ENCODE measurements around the gene MERTK. TPM values are rescaled to one million over a fixed set of nuclear protein-coding genes. Genes with fewer than 3 reads are reported as not detected.
A peak's percentile ranks its signal among the peaks of the same experiment; 100 is the strongest.

MERTK gene
- total and polyA plus RNA-seq, 2 of the 13 experiments (the other 11 are each of a cell fraction or from before 2014, with no cell fraction given) = 37.3 to 44.7 TPM

DNA sequence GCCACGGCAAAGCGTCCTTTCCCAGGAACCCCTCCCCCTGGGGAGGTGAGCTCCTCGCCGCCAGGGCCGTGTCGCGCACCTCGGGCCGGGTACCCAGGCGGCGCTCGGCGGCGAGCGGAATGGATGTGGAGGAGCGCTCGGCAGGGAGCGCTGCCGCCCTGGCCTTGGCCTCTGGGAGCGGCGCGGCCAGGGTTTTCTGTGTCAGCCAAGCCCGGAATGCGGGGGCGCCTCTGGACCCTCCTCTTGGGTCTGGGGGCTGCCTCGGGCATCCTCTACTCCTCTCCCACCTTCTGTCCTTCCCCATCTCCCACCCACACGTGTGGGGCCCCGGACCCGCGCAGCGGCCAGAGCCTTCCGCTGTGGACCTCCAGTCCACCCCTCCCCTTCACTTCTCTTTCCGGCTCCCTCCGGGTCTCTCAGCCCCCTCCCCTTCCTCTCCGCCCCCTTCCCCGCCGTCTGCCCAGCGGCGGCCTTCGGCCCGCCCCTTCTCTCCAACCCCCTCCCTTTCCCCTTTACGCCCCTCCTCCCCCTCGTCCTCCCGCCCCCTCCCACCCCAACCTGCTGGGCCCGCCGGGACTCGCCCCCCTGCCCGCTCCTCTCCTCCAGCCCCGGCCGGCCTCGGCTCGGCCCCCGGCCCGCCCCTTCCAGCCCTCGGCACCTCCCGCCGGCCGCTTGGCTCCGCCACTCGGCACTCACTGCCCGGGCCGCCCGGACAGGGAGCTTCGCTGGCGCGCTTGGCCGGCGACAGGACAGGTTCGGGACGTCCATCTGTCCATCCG lies at the start of gene MERTK (continued):
- TF ChIP-seq, protein P1, sequence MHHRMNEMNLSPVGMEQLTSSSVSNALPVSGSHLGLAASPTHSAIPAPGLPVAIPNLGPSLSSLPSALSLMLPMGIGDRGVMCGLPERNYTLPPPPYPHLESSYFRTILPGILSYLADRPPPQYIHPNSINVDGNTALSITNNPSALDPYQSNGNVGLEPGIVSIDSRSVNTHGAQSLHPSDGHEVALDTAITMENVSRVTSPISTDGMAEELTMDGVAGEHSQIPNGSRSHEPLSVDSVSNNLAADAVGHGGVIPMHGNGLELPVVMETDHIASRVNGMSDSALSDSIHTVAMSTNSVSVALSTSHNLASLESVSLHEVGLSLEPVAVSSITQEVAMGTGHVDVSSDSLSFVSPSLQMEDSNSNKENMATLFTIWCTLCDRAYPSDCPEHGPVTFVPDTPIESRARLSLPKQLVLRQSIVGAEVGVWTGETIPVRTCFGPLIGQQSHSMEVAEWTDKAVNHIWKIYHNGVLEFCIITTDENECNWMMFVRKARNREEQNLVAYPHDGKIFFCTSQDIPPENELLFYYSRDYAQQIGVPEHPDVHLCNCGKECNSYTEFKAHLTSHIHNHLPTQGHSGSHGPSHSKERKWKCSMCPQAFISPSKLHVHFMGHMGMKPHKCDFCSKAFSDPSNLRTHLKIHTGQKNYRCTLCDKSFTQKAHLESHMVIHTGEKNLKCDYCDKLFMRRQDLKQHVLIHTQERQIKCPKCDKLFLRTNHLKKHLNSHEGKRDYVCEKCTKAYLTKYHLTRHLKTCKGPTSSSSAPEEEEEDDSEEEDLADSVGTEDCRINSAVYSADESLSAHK (CRISPR knock-in tag; IDR thresholded peaks at IDR 0.05; ENCODE audit: borderline replicate concordance) = peak; percentile 76; the same call in 1 of the 2 replicates
- TF ChIP-seq ZNF841 (CRISPR knock-in tag; IDR thresholded peaks at IDR 0.05; ENCODE audit: borderline replicate concordance) = no peak; the same call in 1 of the 2 replicates
- TF ChIP-seq, protein P2, sequence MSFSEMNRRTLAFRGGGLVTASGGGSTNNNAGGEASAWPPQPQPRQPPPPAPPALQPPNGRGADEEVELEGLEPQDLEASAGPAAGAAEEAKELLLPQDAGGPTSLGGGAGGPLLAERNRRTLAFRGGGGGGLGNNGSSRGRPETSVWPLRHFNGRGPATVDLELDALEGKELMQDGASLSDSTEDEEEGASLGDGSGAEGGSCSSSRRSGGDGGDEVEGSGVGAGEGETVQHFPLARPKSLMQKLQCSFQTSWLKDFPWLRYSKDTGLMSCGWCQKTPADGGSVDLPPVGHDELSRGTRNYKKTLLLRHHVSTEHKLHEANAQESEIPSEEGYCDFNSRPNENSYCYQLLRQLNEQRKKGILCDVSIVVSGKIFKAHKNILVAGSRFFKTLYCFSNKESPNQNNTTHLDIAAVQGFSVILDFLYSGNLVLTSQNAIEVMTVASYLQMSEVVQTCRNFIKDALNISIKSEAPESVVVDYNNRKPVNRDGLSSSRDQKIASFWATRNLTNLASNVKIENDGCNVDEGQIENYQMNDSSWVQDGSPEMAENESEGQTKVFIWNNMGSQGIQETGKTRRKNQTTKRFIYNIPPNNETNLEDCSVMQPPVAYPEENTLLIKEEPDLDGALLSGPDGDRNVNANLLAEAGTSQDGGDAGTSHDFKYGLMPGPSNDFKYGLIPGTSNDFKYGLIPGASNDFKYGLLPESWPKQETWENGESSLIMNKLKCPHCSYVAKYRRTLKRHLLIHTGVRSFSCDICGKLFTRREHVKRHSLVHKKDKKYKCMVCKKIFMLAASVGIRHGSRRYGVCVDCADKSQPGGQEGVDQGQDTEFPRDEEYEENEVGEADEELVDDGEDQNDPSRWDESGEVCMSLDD (CRISPR knock-in tag; IDR thresholded peaks at IDR 0.05; ENCODE audit: borderline replicate concordance) = no peak
- TF ChIP-seq, protein P3, sequence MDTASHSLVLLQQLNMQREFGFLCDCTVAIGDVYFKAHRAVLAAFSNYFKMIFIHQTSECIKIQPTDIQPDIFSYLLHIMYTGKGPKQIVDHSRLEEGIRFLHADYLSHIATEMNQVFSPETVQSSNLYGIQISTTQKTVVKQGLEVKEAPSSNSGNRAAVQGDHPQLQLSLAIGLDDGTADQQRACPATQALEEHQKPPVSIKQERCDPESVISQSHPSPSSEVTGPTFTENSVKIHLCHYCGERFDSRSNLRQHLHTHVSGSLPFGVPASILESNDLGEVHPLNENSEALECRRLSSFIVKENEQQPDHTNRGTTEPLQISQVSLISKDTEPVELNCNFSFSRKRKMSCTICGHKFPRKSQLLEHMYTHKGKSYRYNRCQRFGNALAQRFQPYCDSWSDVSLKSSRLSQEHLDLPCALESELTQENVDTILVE (CRISPR knock-in tag; IDR thresholded peaks at IDR 0.05) = peak; percentile 14
- TF ChIP-seq MEIS1 (CRISPR knock-in tag; IDR thresholded peaks at IDR 0.05; ENCODE audit: borderline replicate concordance) = no peak
- no peak for TF ChIP-seq ZFYVE20 (CRISPR knock-in tag; IDR thresholded peaks at IDR 0.05; ENCODE audit: borderline replicate concordance, low read depth)
- TF ChIP-seq, protein P4, sequence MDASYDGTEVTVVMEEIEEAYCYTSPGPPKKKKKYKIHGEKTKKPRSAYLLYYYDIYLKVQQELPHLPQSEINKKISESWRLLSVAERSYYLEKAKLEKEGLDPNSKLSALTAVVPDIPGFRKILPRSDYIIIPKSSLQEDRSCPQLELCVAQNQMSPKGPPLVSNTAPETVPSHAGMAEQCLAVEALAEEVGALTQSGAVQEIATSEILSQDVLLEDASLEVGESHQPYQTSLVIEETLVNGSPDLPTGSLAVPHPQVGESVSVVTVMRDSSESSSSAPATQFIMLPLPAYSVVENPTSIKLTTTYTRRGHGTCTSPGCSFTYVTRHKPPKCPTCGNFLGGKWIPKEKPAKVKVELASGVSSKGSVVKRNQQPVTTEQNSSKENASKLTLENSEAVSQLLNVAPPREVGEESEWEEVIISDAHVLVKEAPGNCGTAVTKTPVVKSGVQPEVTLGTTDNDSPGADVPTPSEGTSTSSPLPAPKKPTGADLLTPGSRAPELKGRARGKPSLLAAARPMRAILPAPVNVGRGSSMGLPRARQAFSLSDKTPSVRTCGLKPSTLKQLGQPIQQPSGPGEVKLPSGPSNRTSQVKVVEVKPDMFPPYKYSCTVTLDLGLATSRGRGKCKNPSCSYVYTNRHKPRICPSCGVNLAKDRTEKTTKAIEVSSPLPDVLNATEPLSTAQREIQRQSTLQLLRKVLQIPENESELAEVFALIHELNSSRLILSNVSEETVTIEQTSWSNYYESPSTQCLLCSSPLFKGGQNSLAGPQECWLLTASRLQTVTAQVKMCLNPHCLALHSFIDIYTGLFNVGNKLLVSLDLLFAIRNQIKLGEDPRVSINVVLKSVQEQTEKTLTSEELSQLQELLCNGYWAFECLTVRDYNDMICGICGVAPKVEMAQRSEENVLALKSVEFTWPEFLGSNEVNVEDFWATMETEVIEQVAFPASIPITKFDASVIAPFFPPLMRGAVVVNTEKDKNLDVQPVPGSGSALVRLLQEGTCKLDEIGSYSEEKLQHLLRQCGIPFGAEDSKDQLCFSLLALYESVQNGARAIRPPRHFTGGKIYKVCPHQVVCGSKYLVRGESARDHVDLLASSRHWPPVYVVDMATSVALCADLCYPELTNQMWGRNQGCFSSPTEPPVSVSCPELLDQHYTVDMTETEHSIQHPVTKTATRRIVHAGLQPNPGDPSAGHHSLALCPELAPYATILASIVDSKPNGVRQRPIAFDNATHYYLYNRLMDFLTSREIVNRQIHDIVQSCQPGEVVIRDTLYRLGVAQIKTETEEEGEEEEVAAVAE (CRISPR knock-in tag; IDR thresholded peaks at IDR 0.05; ENCODE audit: borderline replicate concordance) = peak; percentile 27; the same call in 1 of the 2 replicates
- peak; percentile 78; the same call in 1 of the 2 replicates for TF ChIP-seq AHR (CRISPR knock-in tag; IDR thresholded peaks at IDR 0.05)
- TF ChIP-seq, protein P5, sequence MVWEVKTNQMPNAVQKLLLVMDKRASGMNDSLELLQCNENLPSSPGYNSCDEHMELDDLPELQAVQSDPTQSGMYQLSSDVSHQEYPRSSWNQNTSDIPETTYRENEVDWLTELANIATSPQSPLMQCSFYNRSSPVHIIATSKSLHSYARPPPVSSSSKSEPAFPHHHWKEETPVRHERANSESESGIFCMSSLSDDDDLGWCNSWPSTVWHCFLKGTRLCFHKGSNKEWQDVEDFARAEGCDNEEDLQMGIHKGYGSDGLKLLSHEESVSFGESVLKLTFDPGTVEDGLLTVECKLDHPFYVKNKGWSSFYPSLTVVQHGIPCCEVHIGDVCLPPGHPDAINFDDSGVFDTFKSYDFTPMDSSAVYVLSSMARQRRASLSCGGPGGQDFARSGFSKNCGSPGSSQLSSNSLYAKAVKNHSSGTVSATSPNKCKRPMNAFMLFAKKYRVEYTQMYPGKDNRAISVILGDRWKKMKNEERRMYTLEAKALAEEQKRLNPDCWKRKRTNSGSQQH (CRISPR knock-in tag; IDR thresholded peaks at IDR 0.05; ENCODE audit: low read depth) = peak; percentile 63
- TF ChIP-seq ZBTB3 (CRISPR knock-in tag; IDR thresholded peaks at IDR 0.05; ENCODE audit: borderline replicate concordance, low read depth) = 0 out of 2 replicates have a peak, but pooled peaks have one; percentile 14
- peak; percentile 75 for TF ChIP-seq ASH2L (IDR thresholded peaks at IDR 0.05; ENCODE audit: insufficient read length, low read depth, low read length)
- TF ChIP-seq, protein P6, sequence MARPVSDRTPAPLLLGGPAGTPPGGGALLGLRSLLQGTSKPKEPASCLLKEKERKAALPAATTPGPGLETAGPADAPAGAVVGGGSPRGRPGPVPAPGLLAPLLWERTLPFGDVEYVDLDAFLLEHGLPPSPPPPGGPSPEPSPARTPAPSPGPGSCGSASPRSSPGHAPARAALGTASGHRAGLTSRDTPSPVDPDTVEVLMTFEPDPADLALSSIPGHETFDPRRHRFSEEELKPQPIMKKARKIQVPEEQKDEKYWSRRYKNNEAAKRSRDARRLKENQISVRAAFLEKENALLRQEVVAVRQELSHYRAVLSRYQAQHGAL (CRISPR knock-in tag; IDR thresholded peaks at IDR 0.05; ENCODE audit: not compliant biosample characterization) = peak; percentile 60
- no peak for TF ChIP-seq ZNF678 (CRISPR knock-in tag; IDR thresholded peaks at IDR 0.05)
